HepG2 (cell line): ENCODE results near the gene CDK8.

Experiments used
- EHMT2 ChIP-seq: fragments of 200-600 bp; sonication (generic); IDR thresholded peaks from 2 replicates; pipeline ENCODE4 v1.7.0; 2017; ENCODE audit warnings: antibody characterized with exemption, low read depth, low read length, borderline replicate concordance
- HDAC2 ChIP-seq: sonication (generic); formaldehyde crosslinking; IDR thresholded peaks from 2 replicates; pipeline ENCODE4 v1.4.0; 2020; ENCODE audit warnings: missing genetic modification reagents
- MYC ChIP-seq: sonication (generic); formaldehyde crosslinking; IDR thresholded peaks from 2 replicates; pipeline ENCODE4 v1.9.0; 2021; ENCODE audit warnings: missing genetic modification reagents, borderline replicate concordance
- PCBP2 ChIP-seq: fragments of 200-400 bp; formaldehyde crosslinking; optimal IDR thresholded peaks from 2 replicates; pipeline ENCODE3; 2018; ENCODE audit warnings: low read length, low read depth; ENCODE audit not compliant: poor library complexity, severe bottlenecking
- TMF1 ChIP-seq: sonication (generic); formaldehyde crosslinking; IDR thresholded peaks from 2 replicates; pipeline ENCODE4 v1.8.1; 2022; ENCODE audit warnings: low read depth, missing genetic modification reagents
- ZNF124 ChIP-seq: sonication (generic); formaldehyde crosslinking; IDR thresholded peaks from 2 replicates; pipeline ENCODE4 v1.4.0; 2020; ENCODE audit warnings: missing genetic modification reagents
- ZNF510 ChIP-seq: sonication (generic); formaldehyde crosslinking; IDR thresholded peaks from 2 replicates; pipeline ENCODE4 v1.4.0; 2020; ENCODE audit warnings: low read depth, mild to moderate bottlenecking, missing genetic modification reagents
- ZNF547 ChIP-seq: sonication (generic); formaldehyde crosslinking; IDR thresholded peaks from 2 replicates; pipeline ENCODE4 v1.5.1; 2020; ENCODE audit warnings: mild to moderate bottlenecking, missing genetic modification reagents
- ZNF879 ChIP-seq: sonication (generic); formaldehyde crosslinking; IDR thresholded peaks from 2 replicates; pipeline ENCODE4 v1.8.1; 2023; ENCODE audit warnings: missing genetic modification reagents
- TF ChIP-seq, protein P1 (sequence below): sonication (generic); formaldehyde crosslinking; IDR thresholded peaks from 2 replicates; pipeline ENCODE4 v1.4.0; 2020; ENCODE audit warnings: missing genetic modification reagents
- TF ChIP-seq, protein P2 (sequence below): sonication (generic); formaldehyde crosslinking; IDR thresholded peaks from 2 replicates; pipeline ENCODE4 v1.4.0; 2020; ENCODE audit warnings: missing genetic modification reagents; ENCODE audit errors: not compliant biosample characterization
- TF ChIP-seq, protein P3 (sequence below): sonication (generic); formaldehyde crosslinking; IDR thresholded peaks from 2 replicates; pipeline ENCODE4 v1.5.0; 2020; ENCODE audit warnings: mild to moderate bottlenecking, missing genetic modification reagents, moderate library complexity

DNA sequence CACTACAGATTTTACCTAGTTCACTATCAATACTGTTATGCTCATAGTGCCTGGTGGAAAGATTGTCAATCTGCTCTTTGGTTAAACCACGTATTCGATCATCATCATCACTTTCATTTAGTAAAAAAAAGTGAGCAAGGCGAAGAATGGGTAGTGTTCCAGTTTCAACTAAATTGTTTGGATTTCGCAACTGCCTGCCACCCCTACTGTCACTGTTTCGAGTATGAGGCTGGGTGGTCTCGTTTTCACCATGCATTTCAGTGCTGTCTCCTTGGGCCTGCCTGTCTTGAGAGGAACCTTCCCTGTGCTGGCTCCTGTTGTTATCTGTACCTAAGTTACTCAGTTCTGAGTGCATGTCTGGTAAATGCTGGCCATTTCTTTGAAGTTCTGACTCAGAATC, 39.9 kb upstream of the CDK8 start:
- TF ChIP-seq, protein P1, sequence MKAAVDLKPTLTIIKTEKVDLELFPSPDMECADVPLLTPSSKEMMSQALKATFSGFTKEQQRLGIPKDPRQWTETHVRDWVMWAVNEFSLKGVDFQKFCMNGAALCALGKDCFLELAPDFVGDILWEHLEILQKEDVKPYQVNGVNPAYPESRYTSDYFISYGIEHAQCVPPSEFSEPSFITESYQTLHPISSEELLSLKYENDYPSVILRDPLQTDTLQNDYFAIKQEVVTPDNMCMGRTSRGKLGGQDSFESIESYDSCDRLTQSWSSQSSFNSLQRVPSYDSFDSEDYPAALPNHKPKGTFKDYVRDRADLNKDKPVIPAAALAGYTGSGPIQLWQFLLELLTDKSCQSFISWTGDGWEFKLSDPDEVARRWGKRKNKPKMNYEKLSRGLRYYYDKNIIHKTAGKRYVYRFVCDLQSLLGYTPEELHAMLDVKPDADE = no peak
- no peak for TF ChIP-seq ZNF510 (CRISPR knock-in tag)
- no peak for TF ChIP-seq ZNF547 (CRISPR knock-in tag)
- TF ChIP-seq HDAC2 (CRISPR knock-in tag) = no peak
- TF ChIP-seq, protein P2, sequence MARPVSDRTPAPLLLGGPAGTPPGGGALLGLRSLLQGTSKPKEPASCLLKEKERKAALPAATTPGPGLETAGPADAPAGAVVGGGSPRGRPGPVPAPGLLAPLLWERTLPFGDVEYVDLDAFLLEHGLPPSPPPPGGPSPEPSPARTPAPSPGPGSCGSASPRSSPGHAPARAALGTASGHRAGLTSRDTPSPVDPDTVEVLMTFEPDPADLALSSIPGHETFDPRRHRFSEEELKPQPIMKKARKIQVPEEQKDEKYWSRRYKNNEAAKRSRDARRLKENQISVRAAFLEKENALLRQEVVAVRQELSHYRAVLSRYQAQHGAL (CRISPR knock-in tag) = no peak
- TF ChIP-seq, protein P3, sequence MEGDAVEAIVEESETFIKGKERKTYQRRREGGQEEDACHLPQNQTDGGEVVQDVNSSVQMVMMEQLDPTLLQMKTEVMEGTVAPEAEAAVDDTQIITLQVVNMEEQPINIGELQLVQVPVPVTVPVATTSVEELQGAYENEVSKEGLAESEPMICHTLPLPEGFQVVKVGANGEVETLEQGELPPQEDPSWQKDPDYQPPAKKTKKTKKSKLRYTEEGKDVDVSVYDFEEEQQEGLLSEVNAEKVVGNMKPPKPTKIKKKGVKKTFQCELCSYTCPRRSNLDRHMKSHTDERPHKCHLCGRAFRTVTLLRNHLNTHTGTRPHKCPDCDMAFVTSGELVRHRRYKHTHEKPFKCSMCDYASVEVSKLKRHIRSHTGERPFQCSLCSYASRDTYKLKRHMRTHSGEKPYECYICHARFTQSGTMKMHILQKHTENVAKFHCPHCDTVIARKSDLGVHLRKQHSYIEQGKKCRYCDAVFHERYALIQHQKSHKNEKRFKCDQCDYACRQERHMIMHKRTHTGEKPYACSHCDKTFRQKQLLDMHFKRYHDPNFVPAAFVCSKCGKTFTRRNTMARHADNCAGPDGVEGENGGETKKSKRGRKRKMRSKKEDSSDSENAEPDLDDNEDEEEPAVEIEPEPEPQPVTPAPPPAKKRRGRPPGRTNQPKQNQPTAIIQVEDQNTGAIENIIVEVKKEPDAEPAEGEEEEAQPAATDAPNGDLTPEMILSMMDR (CRISPR knock-in tag) = no peak
- TF ChIP-seq MYC (CRISPR knock-in tag) = no peak
- no peak for TF ChIP-seq EHMT2
- no peak for TF ChIP-seq PCBP2
- no peak for TF ChIP-seq TMF1 (CRISPR knock-in tag)
- no peak for TF ChIP-seq ZNF124 (CRISPR knock-in tag)
- no peak for TF ChIP-seq ZNF879 (CRISPR knock-in tag)
